H9 (cell line): ENCODE results near the gene RGS8. TPM values are rescaled to one million over a fixed set of nuclear protein-coding genes. Genes with fewer than 3 reads are reported as not detected.

Experiments
- DNase-seq: peaks from one replicate; pipeline ENCODE4 v3.0.0-alpha.2; 2017
- H2AFZ ChIP-seq: one replicate; pipeline ENCODE4 v1.6.1; 2013; ENCODE audit warnings: mild to moderate bottlenecking, low read length, control low read depth, moderate library complexity
- H2AK5ac ChIP-seq: 2 replicates; pipeline ENCODE4 v1.6.1; 2013; ENCODE audit warnings: low read length, control low read depth, mixed read lengths; ENCODE audit not compliant: insufficient read length
- H2BK120ac ChIP-seq: one replicate; pipeline ENCODE4 v1.6.1; 2013; ENCODE audit warnings: low read depth, mild to moderate bottlenecking, low read length, control low read depth, inconsistent platforms; ENCODE audit not compliant: poor library complexity, severe bottlenecking
- H2BK12ac ChIP-seq: 2 replicates; pipeline ENCODE4 v1.6.1; 2013; ENCODE audit warnings: low read length, control low read depth, mixed read lengths, low read depth; ENCODE audit not compliant: insufficient read length
- H2BK15ac ChIP-seq: 2 replicates; pipeline ENCODE4 v1.6.1; 2013; ENCODE audit warnings: low read depth, low read length, control low read depth
- H2BK20ac ChIP-seq: one replicate; pipeline ENCODE4 v1.6.1; 2013; ENCODE audit warnings: low read depth, mild to moderate bottlenecking, low read length, control low read depth, inconsistent platforms; ENCODE audit not compliant: poor library complexity, severe bottlenecking
- H2BK5ac ChIP-seq: 2 replicates; pipeline ENCODE4 v1.6.1; 2013; ENCODE audit warnings: low read length, control low read depth, mixed read lengths; ENCODE audit not compliant: insufficient read length
- H3K14ac ChIP-seq: 2 replicates; pipeline ENCODE4 v1.6.1; 2013; ENCODE audit warnings: low read length, control low read depth; ENCODE audit not compliant: insufficient read depth
- H3K18ac ChIP-seq: 2 replicates; pipeline ENCODE4 v1.6.1; 2013; ENCODE audit warnings: low read depth, mild to moderate bottlenecking, mixed read lengths, low read length, control low read depth; ENCODE audit not compliant: insufficient read length
- H3K23ac ChIP-seq: 2 replicates; pipeline ENCODE4 v1.6.1; 2013; ENCODE audit warnings: low read length, control low read depth, mixed read lengths, low read depth; ENCODE audit not compliant: insufficient read length
- H3K23me2 ChIP-seq: 2 replicates; pipeline ENCODE4 v1.6.1; 2013; ENCODE audit warnings: low read depth, mild to moderate bottlenecking, mixed read lengths, low read length, control low read depth; ENCODE audit not compliant: insufficient read length, poor library complexity, severe bottlenecking
- H3K27ac ChIP-seq: 2 replicates; pipeline ENCODE4 v1.5.1; 2013; ENCODE audit warnings: low read length, control low read depth, mixed read lengths, low read depth; ENCODE audit not compliant: insufficient read length
- H3K27me3 ChIP-seq: 2 replicates; pipeline ENCODE4 v1.6.1; 2013; ENCODE audit warnings: low read length, control low read depth, inconsistent platforms; ENCODE audit not compliant: insufficient read depth
- H3K4ac ChIP-seq: 2 replicates; pipeline ENCODE4 v1.6.1; 2013; ENCODE audit warnings: low read depth, mild to moderate bottlenecking, control low read depth, inconsistent platforms, low read length, moderate library complexity
- H3K4me1 ChIP-seq: 2 replicates; pipeline ENCODE4 v1.6.1; 2013; ENCODE audit warnings: low read length, control low read depth, inconsistent platforms; ENCODE audit not compliant: insufficient read depth
- H3K4me2 ChIP-seq: 2 replicates; pipeline ENCODE4 v1.6.1; 2013; ENCODE audit warnings: low read length, control low read depth, mixed read lengths; ENCODE audit not compliant: insufficient read length, insufficient read depth
- H3K56ac ChIP-seq: 2 replicates; pipeline ENCODE4 v1.6.1; 2013; ENCODE audit warnings: low read depth, mild to moderate bottlenecking, mixed read lengths, low read length, control low read depth; ENCODE audit not compliant: insufficient read length
- H3K79me1 ChIP-seq: 2 replicates; pipeline ENCODE4 v1.6.1; 2013; ENCODE audit warnings: low read depth, mild to moderate bottlenecking, moderate library complexity, low read length, control low read depth, inconsistent platforms; ENCODE audit not compliant: insufficient read depth, poor library complexity, severe bottlenecking
- H3K79me2 ChIP-seq: 2 replicates; pipeline ENCODE4 v1.6.1; 2013; ENCODE audit warnings: low read length, control low read depth, inconsistent platforms; ENCODE audit not compliant: insufficient read depth
- H3K9ac ChIP-seq: 2 replicates; pipeline ENCODE4 v1.6.1; 2013; ENCODE audit warnings: low read length, control low read depth, mixed read lengths; ENCODE audit not compliant: insufficient read length; ENCODE audit errors: extremely low read depth
- H3K9me3 ChIP-seq: one replicate; pipeline ENCODE4 v1.6.1; 2013; ENCODE audit warnings: low read depth, low read length, inconsistent platforms; ENCODE audit not compliant: control insufficient read depth
- H3T11ph ChIP-seq: one replicate; pipeline ENCODE4 v1.6.1; 2013; ENCODE audit warnings: mild to moderate bottlenecking, low read length, control low read depth, inconsistent platforms
- H4K20me1 ChIP-seq: one replicate; pipeline ENCODE4 v1.6.1; 2013; ENCODE audit not compliant: control insufficient read depth, insufficient read length, insufficient read depth
- H4K5ac ChIP-seq: 2 replicates; pipeline ENCODE4 v1.6.1; 2013; ENCODE audit warnings: low read depth, mild to moderate bottlenecking, mixed read lengths, low read length, control low read depth; ENCODE audit not compliant: insufficient read length
- H4K8ac ChIP-seq: replicated peaks from 2 replicates; pipeline ENCODE4 v1.6.1; 2013; ENCODE audit warnings: low read length, control low read depth, mixed read lengths, low read depth; ENCODE audit not compliant: insufficient read length
- H4K91ac ChIP-seq: 2 replicates; pipeline ENCODE4 v1.6.1; 2013; ENCODE audit warnings: low read depth, mild to moderate bottlenecking, moderate library complexity, mixed read lengths, low read length, control low read depth; ENCODE audit not compliant: insufficient read length
- H3K27ac Mint-ChIP-seq, 3 experiments: 2 replicates in 2 of 3; 3 replicates in 1 of 3; pipeline ENCODE4 v1.8.0; 2020 to 2021; ENCODE audit warnings: mixed read lengths in 3 of 3, mild to moderate bottlenecking in 1 of 3, moderate library complexity in 1 of 3
- H3K27me3 Mint-ChIP-seq: 2 replicates; pipeline ENCODE4 v1.8.0; 2021; ENCODE audit warnings: low read depth, mild to moderate bottlenecking, moderate library complexity, mixed read lengths
- H3K36me3 Mint-ChIP-seq, 3 experiments: 2 replicates in 2 of 3; 3 replicates in 1 of 3; pipeline ENCODE4 v1.8.0; 2020 to 2021; ENCODE audit warnings: low read depth in 3 of 3, mixed read lengths in 3 of 3; ENCODE audit not compliant: insufficient read depth in 1 of 3
- H3K4me1 Mint-ChIP-seq, 2 experiments: 2 replicates each; pipeline ENCODE4 v1.8.0; 2020; ENCODE audit warnings: mixed read lengths in 2 of 2
- H3K4me3 Mint-ChIP-seq, 2 experiments: 2 replicates in 1 of 2; 3 replicates in 1 of 2; pipeline ENCODE4 v1.8.0; 2020 to 2021; ENCODE audit warnings: mild to moderate bottlenecking in 2 of 2, mixed read lengths in 2 of 2, moderate library complexity in 1 of 2
- H3K9me3 Mint-ChIP-seq, 2 experiments: 2 replicates in 1 of 2; 3 replicates in 1 of 2; pipeline ENCODE4 v1.8.0; 2020; ENCODE audit warnings: mild to moderate bottlenecking in 2 of 2, mixed read lengths in 2 of 2, moderate library complexity in 1 of 2
- CTCF ChIP-seq: fragments of 200-600 bp; sonication (generic); conservative IDR thresholded peaks from 3 replicates; pipeline ENCODE4 v1.8.0; 2021; ENCODE audit warnings: antibody characterized with exemption, mild to moderate bottlenecking
- WGBS: extraction: QIAGEN DNeasy Blood & Tissue Kit; methylation state at CpG from one replicate; pipeline ENCODE4 v1.1.7; 2013; ENCODE audit warnings: missing lambda C conversion rate, low lambda C conversion rate, mixed read lengths; ENCODE audit not compliant: insufficient read length; ENCODE audit errors: extremely low coverage; 5-methylcytosine and 5-hydroxymethylcytosine counted together
- total RNA-seq: library from RNA; stranded (reverse); gene quantifications from 2 replicates; pipeline ENCODE4 v1.2.1, GENCODE V29; 2021

RGS8 gene
- total RNA-seq, 1 experiment from 2014 or later: not detected

- peaks cover 43 to 48% of the 10 kb centered on the region in 2 experiments for H3K4me1 Mint-ChIP-seq
- H3K9me3 Mint-ChIP-seq: no peaks in the 10 kb centered on the region
- H2BK15ac ChIP-seq: no peak overlapping the region
- H4K91ac ChIP-seq: no peak overlapping the region
- H3K36me3 Mint-ChIP-seq: no peaks in the 10 kb centered on the region
- peak overlapping the region; percentile 18 for H3K4me2 ChIP-seq
- no peak overlapping the region for H2BK120ac ChIP-seq
- no peak overlapping the region for H3K56ac ChIP-seq
- no peak overlapping the region for H3K27ac ChIP-seq
- H3K4me1 ChIP-seq: peaks cover 13% of the 10 kb centered on the region; the same call in 1 of the 2 replicates
- peaks cover 4% of the 10 kb centered on the region for H3K23me2 ChIP-seq
- H3K27me3 Mint-ChIP-seq: peaks cover 24% of the 10 kb centered on the region
- no peak overlapping the region for H2BK20ac ChIP-seq
- no peak overlapping the region for H3K4me3 Mint-ChIP-seq
- no peak overlapping the region for H3K9ac ChIP-seq
- H4K20me1 ChIP-seq: no peaks in the 10 kb centered on the region
- H3K4ac ChIP-seq: no peak overlapping the region
- WGBS: no CpG with 5 or more reads among the region's 3 CpGs
- H3K27ac Mint-ChIP-seq: peak overlapping the region in 2 of 3 experiments; percentile 9 to 87; a peak in 3 of 7 replicates
- H3T11ph ChIP-seq: no peak overlapping the region
- H2BK5ac ChIP-seq: no peak overlapping the region
- H4K5ac ChIP-seq: no peak overlapping the region
- no peaks in the 10 kb centered on the region for H3K27me3 ChIP-seq
- H3K23ac ChIP-seq: no peak overlapping the region
- DNase-seq: no peak
- H3K14ac ChIP-seq: no peak overlapping the region
- no peak overlapping the region for H2AK5ac ChIP-seq
- H3K79me1 ChIP-seq: no peaks in the 10 kb centered on the region
- no peak overlapping the region for H2BK12ac ChIP-seq
- no peak overlapping the region for H3K18ac ChIP-seq
- TF ChIP-seq CTCF: no peak
- H3K9me3 ChIP-seq: no peaks in the 10 kb centered on the region
- H2AFZ ChIP-seq: no peak overlapping the region
- no peak overlapping the region for H4K8ac ChIP-seq
- H3K79me2 ChIP-seq: no peaks in the 10 kb centered on the region
Measured at GRCh38 chr1:182662956-182663355, 21.4 kb downstream of the RGS8 start.
